GM21825 (cell line): ENCODE data around the gene NIPA2.
A peak's percentile ranks its signal among the peaks of the same experiment; 100 is the strongest.

Source experiments
- ATAC-seq: cut with Tn5 transposase; IDR thresholded peaks from one replicate; pipeline ENCODE4 v1.9.1; 2021; ENCODE audit warnings: mild to moderate bottlenecking, moderate library complexity; ENCODE audit not compliant: unreplicated experiment

The NIPA2 gene

GRCh38 chr15:22895465-22896190 is 57.2 kb downstream of the NIPA2 start:
- peak; percentile 49 for ATAC-seq

GRCh38 chr15:22902046-22902445 is 63.6 kb downstream of the NIPA2 start:
- no peak for ATAC-seq

GRCh38 chr15:22902578-22902977 is 64.1 kb downstream of the NIPA2 start:
- no peak for ATAC-seq

- ATAC-seq, result no peak
These were observed 64.5 kb downstream of the NIPA2 start for GRCh38 chr15:22902981-22903380.

GRCh38 chr15:22903427-22903826 is 65.0 kb downstream of the NIPA2 start:
- ATAC-seq, result no peak

- ATAC-seq, result no peak
These were observed 65.6 kb downstream of the NIPA2 start for GRCh38 chr15:22903961-22904534.

- no peak for ATAC-seq
These were observed 66.3 kb downstream of the NIPA2 start for GRCh38 chr15:22904736-22905135.

GRCh38 chr15:22907161-22907950 is 68.9 kb downstream of the NIPA2 start:
- no peak for ATAC-seq

GRCh38 chr15:22908830-22909229 is 70.4 kb downstream of the NIPA2 start:
- no peak for ATAC-seq

GRCh38 chr15:22911306-22911705 is 72.8 kb downstream of the NIPA2 start:
- no peak for ATAC-seq

- no peak for ATAC-seq
These were observed 73.8 kb downstream of the NIPA2 start for GRCh38 chr15:22912256-22912655.

- ATAC-seq, result no peak
These were observed 75.3 kb downstream of the NIPA2 start for GRCh38 chr15:22913646-22914380.

GRCh38 chr15:22915866-22916515 is 77.5 kb downstream of the NIPA2 start:
- no peak for ATAC-seq

- ATAC-seq, result no peak
These were observed 78.3 kb downstream of the NIPA2 start for GRCh38 chr15:22916606-22917350.

- ATAC-seq, result no peak
These were observed 79.1 kb downstream of the NIPA2 start for GRCh38 chr15:22917556-22917955.
